ENCODE results near the gene SALL1. TPM values are rescaled to one million over a fixed set of nuclear protein-coding genes. Genes with fewer than 3 reads are reported as not detected.

The SALL1 gene
- total and polyA plus RNA-seq, 8 donors: 0.04 to 0.97 (median 0.40) TPM; not detected in 2

GRCh38 chr16:51151435-51151960 is 428 bp upstream of the SALL1 start:
- ATAC-seq (no peak), DNase-seq (peak in 1 of 4 donors; percentile 42)
- no peaks in the 10 kb centered on the region for H3K9me3 ChIP-seq
- H3K27ac ChIP-seq: no peak overlapping the region
- H3K27me3 ChIP-seq: peaks cover 86 to 100% of the 10 kb centered on the region in 2 donors
- H3K4me3 ChIP-seq: peak overlapping the region; percentile 3 to 14
- TF ChIP-seq CTCF (IDR thresholded peaks at IDR 0.05): no peak
- no peaks in the 10 kb centered on the region for H3K36me3 ChIP-seq
- intact Hi-C loops (cut with DNase I): no loop called here
- peaks cover 8 to 27% of the 10 kb centered on the region in 2 donors for H3K4me1 ChIP-seq

- peaks cover 80 to 100% of the 10 kb centered on the region in 2 donors for H3K27me3 ChIP-seq
- peak in 1 of 4 donors; percentile 70 for DNase-seq
These were observed 744 bp downstream of the SALL1 start for GRCh38 chr16:51150165-51150887.

GRCh38 chr16:51149721-51150164 is 1.3 kb downstream of the SALL1 start:
- Histone ChIP-seq H3K27ac (no peak overlapping the region), H3K4me1 (peaks cover 8 to 18% of the 10 kb centered on the region in 2 donors), H3K9me3 (no peaks in the 10 kb centered on the region), H3K27me3 (peaks cover 76 to 95% of the 10 kb centered on the region in 2 donors), H3K4me3 (no peak overlapping the region), H3K36me3 (no peaks in the 10 kb centered on the region)
- no peak for ATAC-seq
- TF ChIP-seq CTCF (IDR thresholded peaks at IDR 0.05): no peak
- peak in 1 of 4 donors; percentile 71 for DNase-seq
- intact Hi-C loops (cut with DNase I): no loop called here

More at GRCh38 chr16:51150165-51150887, 744 bp downstream of the SALL1 start:
- Histone ChIP-seq H3K4me1 (peaks cover 8 to 22% of the 10 kb centered on the region in 2 donors), H3K36me3 (no peaks in the 10 kb centered on the region), H3K9me3 (no peaks in the 10 kb centered on the region), H3K4me3 (no peak overlapping the region), H3K27ac (no peak overlapping the region)
- no peak for TF ChIP-seq CTCF (IDR thresholded peaks at IDR 0.05)
- intact Hi-C loops (cut with DNase I): no loop called here
- ATAC-seq: no peak

GRCh38 chr16:51149251-51149661 is 1.8 kb downstream of the SALL1 start:
- H3K4me3 ChIP-seq: no peak overlapping the region
- intact Hi-C loops (cut with DNase I): no loop called here
- no peak for TF ChIP-seq CTCF (IDR thresholded peaks at IDR 0.05)
- no peak for ATAC-seq
- peaks cover 76 to 95% of the 10 kb centered on the region in 2 donors for H3K27me3 ChIP-seq
- DNase-seq: no peak
- no peaks in the 10 kb centered on the region for H3K9me3 ChIP-seq
- H3K27ac ChIP-seq: no peak overlapping the region
- H3K36me3 ChIP-seq: no peaks in the 10 kb centered on the region
- H3K4me1 ChIP-seq: peaks cover 8 to 16% of the 10 kb centered on the region in 2 donors

- Histone ChIP-seq H3K27me3 (peaks cover 76 to 95% of the 10 kb centered on the region in 2 donors), H3K27ac (no peak overlapping the region), H3K4me1 (peaks cover 8 to 16% of the 10 kb centered on the region in 2 donors), H3K9me3 (no peaks in the 10 kb centered on the region), H3K4me3 (no peak overlapping the region), H3K36me3 (no peaks in the 10 kb centered on the region)
- DNase-seq (no peak), ATAC-seq (no peak)
- TF ChIP-seq CTCF (IDR thresholded peaks at IDR 0.05): no peak
- intact Hi-C loops (cut with DNase I): no loop called here
These were observed 2.3 kb downstream of the SALL1 start for GRCh38 chr16:51148678-51149228.

Measured in left lung (tissue), 10 donors.